Activated T-cell treated with anti-CD3 and anti-CD28 coated beads, Interleukin-2, amount 50 U/mL, for 48 hours (primary cell): ENCODE measurements around the gene FBXO41.

Experiments
- DNase-seq, 2 experiments: peaks; one replicate each; pipeline ENCODE4 v3.0.0-alpha.2; 2020

FBXO41 gene

DNA sequence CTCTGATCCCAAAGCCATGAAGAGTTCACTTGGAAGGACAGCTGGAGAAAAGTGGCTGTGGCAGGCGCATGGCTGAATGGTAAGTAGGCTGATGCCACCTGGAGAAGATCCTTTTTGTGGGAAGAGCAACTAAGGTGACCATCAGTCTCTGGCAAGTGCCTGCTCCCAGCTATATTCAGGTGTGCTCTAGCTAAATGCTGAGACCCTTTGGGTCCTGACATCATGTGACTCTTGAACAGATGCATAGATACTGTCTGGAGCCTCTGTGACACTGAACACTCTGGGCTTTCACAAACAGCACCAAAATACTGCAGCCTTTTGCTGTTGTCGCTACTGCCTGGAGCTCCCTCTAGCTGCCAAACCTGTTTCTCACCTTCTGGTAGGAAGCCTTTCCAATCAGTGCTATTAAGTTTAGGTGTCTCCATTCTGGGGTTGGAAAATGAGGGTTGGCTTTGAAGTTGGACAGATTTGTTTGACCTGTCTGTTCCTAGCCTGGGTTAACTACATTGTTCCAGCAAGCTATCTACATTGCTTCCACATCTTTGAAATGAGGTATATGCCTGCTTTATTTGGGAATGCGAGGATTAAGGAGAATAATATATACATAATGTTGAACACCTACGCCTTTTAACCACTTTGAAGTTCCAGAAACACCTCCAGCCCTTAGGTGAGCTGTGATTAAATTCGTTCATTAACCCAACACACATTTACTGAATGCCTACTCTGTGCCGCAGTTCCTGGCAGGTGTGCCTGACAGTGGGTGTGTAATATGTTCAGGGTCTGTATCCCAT lies 6.0 kb upstream of the FBXO41 start:
- peak; percentile 45 to 57 for DNase-seq

DNA sequence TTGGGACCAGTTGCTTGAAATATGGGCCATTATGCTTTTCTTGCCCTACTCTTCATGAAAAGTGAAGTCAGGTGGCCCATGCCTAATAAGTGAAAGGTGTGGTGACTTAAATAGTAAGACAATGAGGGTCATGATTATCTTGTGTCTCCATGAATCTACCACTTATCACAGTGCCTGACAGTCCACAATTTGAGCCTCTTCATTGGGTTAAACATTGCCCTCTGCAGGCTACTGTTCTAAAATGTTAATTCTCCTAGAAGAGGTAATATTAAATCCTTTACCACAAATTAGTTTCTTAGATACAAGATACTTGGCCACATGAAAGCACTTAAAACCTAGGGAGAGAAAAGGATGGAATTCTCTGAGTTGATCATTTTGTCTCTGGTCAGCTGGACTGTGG lies 5.0 kb upstream of the FBXO41 start:
- DNase-seq, result no peak

DNA sequence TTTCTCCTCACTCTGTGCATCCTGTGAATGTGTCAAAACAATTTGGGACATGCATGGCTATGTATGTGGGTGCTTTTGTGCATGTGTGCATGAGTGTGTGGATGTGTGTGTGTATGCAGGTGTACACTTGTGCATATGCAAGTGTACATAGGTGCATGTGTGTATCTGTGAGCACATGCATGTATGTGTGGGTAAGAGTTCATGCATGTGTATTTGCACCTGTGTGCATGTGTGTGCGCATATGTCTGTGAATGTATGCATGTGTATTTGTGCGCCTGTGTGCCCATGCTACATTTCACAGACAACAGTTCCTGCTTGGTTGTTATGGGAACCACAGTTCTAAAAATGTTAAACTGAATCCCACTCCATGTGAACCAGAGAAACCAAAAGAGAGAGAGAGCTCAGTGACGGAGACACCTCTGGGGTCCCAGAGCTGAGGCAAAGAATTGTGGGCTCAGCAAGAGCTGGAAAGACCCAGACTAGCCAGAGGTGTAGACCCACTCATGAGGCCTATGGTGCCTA lies 1.9 kb upstream of the FBXO41 start:
- no peak for DNase-seq

DNA sequence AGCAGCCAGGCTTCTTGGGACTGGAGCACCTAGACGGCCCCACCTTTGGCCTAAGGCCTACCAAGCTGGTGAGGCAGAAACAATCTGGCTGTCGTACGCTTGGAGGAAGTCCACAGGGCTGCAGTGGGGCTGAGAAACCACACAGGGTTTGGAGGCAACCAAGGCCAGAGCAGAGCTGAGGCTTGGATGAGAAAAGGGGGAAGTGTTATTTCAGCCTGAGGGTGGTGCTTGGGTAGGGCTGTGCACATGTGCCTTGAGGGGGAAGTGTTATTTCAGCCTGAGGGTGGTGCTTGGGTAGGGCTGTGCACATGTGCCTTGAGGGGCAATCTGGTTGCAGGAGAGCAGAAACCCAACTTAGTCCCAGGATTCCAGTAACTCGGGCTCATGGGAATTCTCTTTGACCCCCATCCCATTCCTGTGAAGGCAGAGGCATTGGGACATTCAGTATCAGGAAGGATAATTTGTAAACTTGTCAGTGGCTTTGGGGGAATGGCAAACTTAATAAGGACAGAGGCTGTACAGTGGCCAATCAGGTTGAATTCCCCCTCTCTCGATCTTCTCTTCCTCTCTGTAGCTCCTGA lies 971 bp upstream of the FBXO41 start:
- no peak for DNase-seq

DNA sequence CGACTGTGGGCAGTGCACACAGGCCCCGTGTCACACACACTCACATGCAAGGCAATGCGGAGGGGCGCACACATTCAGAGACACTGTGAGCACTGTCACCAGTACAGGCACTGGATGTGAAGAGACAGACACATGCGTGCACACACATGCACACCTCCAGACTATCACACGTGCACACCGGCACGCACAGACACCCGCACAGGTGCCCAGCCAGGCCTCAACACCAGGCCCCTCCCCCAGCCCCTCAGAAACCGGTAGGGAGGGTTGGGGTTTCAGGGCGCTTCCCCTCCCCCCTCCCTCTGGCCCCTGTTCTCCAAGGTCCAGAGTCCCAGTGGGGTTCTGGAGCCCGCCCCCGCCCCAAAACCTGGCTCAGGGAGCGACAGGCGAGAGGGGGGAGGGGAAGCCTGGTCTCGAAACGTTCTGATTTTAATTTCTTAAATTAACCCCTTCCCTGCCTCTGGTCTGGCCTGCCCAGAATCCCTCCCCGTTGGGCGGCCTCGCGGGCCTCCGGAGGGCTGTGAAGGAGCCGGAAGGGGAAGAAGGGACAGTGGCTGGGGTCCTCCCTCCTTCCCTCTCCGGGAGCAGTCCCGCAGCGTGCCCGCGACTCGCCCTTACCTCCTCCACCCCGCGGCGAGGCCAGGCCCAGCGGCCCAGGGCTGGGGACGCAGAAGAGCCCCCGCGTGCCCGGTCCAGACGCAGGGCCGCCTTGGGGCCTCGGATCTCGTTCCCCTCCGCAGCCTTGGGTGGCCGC lies 558 bp downstream of the FBXO41 start:
- peak; percentile 55 to 57 for DNase-seq

DNA sequence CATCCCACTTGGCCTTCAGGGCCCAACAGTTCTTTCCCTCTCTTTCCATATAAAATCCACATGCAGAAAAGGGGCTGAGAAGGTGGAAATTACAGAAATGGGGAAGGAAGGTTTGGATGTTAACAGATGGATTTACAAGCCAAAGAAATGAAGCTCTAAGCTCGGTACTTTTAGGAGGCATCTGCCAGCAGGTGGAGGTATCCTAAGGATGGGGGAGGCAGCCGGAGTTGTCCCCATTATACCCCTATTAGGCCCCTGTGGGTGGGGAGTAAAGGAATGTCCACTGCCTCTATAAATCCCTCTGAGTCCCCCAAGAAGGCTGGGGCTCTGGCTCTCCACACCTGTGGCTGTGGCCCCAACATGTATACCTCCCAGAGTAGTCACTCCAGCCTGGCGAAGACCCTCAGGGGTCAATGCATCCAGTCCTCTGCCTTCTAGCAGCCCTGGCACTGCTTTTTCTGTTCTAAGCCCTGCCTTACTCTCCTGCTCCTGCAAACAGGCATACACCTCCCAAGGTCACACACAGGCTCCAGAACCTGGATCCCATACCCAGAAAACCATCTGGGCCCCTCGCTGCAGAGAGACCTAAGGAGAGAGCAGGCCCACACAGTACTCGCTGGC lies 1.2 kb downstream of the FBXO41 start:
- no peak for DNase-seq

DNA sequence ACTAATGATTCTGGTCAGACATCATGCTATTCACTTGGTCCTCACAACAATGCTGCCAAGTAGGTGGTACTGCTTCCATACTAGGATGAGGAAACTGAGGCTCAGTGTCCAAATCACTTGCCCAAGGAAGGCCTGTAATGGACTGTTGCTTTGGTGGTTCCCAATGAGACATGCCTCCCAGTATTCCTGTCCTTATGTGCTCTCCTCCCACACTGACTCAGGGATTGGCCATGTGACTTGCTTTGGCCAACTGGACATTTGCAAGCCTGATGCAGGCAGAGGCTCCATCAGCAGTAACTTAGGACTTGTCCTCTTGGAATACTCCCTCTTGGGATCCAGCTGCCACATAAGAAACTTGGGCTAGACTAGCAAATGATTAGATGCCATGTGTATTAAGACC lies 3.0 kb downstream of the FBXO41 start:
- DNase-seq, result no peak

DNA sequence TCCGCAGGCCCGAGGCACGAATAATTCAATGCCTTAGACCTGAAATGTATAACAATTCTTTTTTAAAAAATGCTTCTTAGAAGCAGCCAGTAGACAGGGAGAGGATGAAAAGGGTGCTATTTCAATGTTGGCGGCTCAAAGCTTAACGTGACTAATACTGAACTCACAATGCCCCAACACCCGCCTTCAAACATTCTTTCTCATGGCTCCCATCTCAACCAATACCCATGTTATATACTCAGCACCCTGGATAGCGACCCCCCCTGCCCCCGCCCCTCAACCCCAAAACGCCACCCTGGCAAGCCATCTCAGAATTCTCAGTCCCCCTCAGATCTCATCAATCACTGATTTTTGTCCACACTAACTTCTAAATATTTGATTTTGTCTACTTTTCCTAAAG lies 4.4 kb downstream of the FBXO41 start:
- DNase-seq, result no peak

DNA sequence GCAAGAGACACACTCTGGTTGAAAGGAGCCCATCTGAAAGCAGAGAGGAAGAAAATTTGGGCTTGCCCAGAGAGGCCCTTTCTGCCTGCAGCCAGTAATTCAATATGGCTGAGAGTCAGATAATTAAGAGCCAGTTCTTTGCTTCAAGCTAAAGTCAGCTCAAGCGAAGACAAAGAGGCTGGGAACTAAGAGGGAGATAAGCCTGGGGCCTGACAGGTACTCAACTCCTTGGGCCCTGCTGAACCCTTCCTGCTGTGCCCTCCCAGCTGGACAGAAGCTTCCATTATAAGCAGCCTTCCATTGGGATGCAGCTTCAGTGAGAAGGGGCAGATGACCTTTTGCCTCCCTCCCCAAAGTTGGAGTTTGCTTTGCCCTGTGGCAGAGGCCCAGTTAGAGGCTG lies 12.0 kb downstream of the FBXO41 start:
- no peak for DNase-seq

DNA sequence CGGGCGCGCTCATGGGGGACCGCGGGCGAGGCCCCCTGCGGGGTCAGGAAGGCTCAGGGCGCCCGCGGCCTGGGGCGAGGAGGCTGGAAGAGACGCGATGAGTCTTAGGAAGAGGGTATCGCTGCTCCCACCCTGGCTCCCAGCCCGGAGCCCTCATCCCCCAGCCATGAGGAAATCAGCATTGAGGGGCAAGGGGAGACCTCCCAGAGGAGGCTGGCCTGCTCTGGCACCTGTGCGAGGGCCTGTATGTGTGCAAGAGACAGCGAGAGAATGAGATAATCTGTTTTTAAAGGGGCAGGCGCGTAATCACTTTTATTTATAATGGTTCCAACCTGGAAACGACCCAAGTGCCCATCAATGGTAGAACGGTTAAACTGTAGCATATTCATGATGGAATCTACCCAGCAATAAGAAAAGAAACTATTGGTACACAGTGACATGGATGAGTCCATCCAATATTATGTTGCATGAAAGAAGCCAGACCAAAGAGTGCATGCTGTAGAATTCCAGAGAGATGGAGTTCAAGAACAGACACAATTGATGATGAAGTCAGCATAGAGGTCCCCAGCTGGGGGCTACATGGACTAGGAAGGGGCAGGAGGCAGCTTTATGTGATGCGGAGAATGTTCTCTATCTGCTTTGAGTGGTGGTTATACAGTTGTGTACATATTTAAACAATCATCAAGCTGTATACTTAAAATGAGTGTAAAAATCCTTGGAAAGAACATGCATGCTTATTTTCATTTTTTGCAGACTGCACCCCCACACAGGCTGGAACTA lies 14.4 kb downstream of the FBXO41 start:
- DNase-seq, result peak in 1 of 2 experiments; percentile 50

DNA sequence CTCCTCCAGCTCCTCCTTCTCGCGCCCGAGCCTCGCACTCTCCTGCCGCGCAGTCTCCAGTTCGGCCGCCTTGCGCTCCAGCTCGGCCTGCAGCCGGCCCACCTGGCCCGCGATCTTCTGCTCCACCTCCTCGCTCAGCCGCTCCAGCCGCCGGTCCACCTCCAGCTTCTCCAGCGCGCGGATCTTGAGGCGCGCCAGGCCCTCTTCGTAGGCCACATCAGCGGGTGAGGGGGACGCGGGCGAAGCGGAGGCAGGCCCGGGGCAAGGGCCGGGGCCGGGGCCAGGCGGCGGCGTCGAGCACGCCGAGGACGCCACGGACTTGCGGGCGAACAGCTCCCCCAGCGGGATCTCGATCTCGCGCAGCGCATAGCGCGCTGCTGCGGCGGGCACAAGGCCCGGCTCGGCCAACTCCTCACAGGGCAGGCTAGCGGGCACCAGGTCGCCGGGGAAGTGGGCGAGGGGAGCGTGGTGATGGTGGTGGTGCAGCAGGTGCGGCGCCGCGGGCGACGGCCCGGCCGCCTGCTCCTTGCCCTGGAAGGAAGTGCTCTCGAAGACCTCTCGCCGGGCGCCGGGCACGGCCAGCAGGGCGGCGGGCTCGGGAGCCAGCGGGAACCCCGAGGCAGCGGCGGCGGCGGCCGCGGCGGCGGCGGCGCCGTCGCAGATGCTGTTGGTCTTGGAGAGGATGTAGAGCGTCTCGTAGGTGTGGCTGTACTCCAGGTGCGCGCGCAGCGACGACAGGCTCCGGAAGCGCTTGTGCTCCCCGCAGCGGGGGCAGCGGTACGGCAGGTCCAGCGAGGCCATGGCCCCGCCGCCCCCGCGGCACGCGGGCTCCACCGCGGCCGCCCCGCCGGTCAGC lies 15.2 kb downstream of the FBXO41 start:
- DNase-seq, result peak; percentile 78 to 82

DNA sequence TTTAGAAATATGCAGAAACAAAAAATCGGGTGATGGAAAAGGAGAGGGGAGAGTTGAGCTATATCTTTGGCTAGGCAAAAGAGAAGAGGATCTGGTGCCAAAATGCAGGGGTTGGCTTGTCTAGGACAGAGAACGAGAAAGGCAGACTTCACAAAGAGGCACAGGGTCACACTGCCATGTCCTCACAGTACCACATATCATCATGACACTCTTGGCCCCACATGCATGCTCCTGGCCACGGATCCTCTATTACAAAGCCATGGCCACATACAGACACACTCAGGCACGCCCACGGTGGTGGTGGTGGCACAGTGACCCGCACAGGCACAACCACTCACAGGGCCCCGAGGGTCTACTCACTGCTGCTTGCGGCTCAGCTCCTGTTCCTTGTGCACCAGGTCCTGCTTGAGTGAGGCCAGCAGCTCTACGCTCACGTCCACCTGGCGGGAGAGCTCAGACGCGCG lies 15.9 kb downstream of the FBXO41 start:
- no peak for DNase-seq

DNA sequence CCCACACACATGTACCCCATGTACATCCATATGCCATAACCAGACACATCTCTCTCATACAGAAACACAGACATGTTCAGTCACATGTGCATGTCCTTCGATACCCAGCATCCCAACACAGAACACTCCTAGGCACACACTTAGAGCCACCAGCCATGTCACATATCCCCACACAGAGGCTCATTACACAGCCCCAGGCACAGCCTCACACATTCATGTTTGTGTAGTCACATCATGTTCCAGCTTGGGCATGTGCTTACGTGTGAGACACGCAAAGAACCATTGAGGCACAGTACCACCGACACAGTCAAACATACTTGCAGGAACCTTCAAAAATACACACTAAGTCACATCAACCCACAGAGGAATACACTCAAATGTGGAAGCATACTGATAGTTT lies 17.3 kb downstream of the FBXO41 start:
- no peak for DNase-seq

DNA sequence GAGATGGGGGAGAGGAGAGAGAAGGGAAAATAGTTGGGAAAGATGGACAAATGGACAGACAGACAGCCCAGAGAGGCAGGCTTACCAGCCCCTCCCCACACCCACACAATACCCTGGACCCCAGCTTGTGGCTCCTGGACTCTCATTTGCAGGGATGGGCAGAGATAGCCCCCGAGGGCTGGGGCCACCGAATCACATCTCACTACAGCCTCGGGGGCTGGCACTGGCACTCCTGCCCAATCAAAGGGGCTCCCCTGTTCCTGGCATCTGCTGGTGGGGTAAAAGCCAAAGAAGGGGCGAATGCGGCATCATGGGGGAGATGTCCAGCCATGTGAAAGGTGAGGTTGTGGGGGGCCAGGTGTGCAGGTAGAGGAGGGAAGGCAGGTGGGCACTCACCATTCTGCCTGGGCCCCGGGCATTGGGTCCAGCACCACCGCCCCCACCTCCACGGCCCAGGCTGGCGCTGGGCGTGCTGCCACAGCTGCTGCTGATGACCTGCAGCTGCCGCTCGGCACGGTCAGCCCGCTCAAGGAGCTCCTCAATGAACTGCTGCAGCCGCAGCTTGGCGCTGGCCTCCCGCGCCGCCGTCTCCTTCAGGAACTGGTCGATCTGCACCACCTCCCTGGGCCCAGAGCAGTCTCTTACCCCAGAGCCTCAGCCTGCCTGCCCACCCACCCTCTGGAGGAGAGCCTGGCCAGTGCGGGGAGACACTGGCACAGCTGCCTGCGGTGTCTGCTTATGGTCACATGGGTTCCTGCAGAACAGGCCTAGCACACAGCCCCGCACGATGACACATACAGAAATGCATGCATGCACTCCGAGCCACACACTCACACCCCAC lies 18.0 kb downstream of the FBXO41 start:
- no peak for DNase-seq

DNA sequence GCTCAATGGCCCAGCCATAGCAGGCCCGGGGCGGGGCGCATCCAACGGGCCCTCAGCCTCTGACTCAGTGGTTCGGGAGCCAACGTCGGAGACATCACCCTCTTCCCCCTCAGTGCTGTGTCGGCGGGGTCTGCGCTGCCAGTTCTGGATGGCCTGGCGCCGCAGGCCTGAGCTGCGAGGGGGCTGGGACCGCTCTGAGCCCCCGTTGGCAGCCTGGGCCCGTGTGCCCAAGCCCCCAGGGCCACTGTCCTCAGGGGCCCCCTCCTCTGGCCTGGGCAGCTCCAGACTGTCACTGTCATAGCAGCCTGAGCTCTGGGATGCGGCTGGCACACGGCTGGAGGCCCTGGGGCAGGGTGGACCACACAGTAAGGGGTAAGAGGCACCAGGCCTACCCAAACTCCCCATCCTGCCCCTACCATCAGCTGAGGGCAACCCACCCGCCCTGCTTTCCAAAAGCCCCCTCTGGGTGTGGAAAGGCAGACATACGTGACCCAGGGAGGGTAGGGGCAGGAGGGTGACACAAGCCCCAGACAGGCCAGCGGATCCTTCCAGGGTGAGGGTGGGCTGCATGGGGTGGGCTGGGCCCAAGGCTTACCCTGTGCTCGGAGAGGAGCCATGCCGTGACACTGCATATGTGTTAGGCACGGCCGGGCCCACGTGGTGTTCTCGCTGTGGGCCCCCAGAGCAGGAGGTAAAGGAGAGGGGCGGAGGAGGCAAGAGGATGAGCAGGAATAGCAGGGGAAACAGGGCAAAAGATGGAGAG lies 18.8 kb downstream of the FBXO41 start:
- DNase-seq, result no peak

DNA sequence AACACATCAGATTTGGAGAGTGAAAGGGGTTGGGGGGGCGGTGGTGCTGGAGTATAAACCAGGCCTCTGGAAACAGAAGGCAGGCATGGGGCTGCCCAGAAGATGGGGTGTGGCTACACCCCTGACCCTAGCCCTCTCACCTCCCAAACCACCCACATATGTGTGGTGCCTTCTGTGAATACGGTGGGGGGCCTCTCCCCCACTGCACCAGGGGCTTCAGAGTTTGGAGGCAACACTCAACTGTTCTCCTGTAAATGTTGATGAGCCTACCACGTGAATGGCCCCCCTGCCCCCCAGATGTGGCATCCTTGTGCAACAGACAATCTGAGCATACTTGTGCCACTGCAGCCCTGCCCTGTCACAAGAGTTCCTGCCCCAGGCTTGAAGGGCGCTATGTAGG lies 19.5 kb downstream of the FBXO41 start:
- DNase-seq, result no peak

DNA sequence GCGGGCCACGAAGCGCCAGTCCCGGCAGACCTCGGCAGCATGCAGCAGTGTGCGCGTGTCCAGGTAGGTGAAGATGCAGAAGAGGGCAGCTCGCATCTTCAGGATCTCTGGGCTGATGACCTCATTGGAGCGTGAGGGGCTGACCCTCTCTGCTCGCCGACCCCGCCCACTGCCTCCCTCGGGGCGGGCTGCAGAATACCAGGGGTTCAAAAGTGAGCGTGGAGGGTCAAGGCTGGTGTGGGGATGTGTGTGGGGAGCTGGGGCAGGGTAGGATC lies 20.0 kb downstream of the FBXO41 start:
- no peak for DNase-seq

DNA sequence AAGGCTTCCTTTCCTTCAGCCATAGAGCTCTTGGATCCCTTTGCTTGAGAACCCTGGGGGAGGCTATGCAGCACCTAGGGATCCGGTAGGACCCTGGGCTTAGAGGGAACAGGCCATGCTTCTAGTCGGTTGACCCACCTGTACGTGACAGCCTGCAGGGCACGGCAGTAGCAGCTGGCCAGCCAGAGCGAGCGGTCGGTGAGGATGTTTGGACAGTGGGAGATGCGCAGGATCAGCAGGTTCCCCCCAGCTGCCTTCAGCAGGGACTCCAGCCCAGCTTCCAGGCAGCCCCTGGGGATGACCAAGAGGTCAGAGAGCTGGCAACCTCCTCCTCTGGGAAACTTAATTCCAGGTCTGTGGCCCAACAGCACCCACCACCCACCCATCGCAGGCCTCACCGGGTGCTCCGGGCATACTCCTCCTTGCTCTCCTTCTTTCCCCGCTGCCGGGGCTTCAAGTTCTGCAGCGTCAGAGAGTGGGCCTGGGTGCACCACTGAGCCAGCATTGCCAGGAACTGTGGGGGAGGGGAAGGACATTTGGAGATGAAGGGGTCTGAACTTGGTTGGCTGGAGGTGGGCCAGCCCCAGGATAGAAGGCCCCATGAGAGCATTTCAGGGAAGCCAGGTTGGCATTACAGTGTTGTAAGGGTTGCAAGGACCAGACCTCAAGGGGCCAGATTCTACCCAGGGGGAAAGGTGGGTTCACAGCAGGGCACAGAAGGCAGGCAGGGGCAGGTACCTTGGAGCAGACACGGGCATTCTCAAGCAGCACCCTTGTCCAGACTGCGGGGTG lies 20.5 kb downstream of the FBXO41 start:
- no peak for DNase-seq
